GM19099 (cell line): ENCODE results near the gene SPEG.

Experiments
- POLR2A ChIP-seq: IDR thresholded peaks from 3 replicates; pipeline ENCODE4 v1.6.1; 2011; ENCODE audit warnings: low read depth; ENCODE audit not compliant: insufficient read length; ENCODE audit errors: extremely low read depth

SPEG gene

GRCh38 chr2:219482674-219483405 lies 48.2 kb downstream of the SPEG start:
- no peak for TF ChIP-seq POLR2A

- no peak for TF ChIP-seq POLR2A
Observed at GRCh38 chr2:219483451-219484342, 49.1 kb downstream of the SPEG start.

- TF ChIP-seq POLR2A = no peak
Observed at GRCh38 chr2:219484343-219485200, 49.9 kb downstream of the SPEG start.

- no peak for TF ChIP-seq POLR2A
Observed at GRCh38 chr2:219485201-219485580, 50.5 kb downstream of the SPEG start.

GRCh38 chr2:219486380-219486959 lies 51.8 kb downstream of the SPEG start:
- TF ChIP-seq POLR2A = no peak

GRCh38 chr2:219488149-219488843 lies 53.7 kb downstream of the SPEG start:
- no peak for TF ChIP-seq POLR2A

GRCh38 chr2:219488844-219489194 lies 54.2 kb downstream of the SPEG start:
- TF ChIP-seq POLR2A = no peak

- no peak for TF ChIP-seq POLR2A
Observed at GRCh38 chr2:219489315-219489714, 54.7 kb downstream of the SPEG start.

- TF ChIP-seq POLR2A = no peak
Observed at GRCh38 chr2:219490186-219490585, 55.5 kb downstream of the SPEG start.

GRCh38 chr2:219490600-219491130 lies 56.0 kb downstream of the SPEG start:
- TF ChIP-seq POLR2A = no peak

GRCh38 chr2:219491278-219491963 lies 56.8 kb downstream of the SPEG start:
- TF ChIP-seq POLR2A = no peak

- no peak for TF ChIP-seq POLR2A
Observed at GRCh38 chr2:219492575-219492974, 57.9 kb downstream of the SPEG start.

- no peak for TF ChIP-seq POLR2A
Observed at GRCh38 chr2:219493086-219493485, 58.4 kb downstream of the SPEG start.

- TF ChIP-seq POLR2A = no peak
Observed at GRCh38 chr2:219494952-219495530, 60.4 kb downstream of the SPEG start.
